OCI-LY1 (cell line): ENCODE results near the gene GRIA1.

Experiments used
- H2AFZ ChIP-seq: fragments of 200-600 bp; sonication (generic), shearing (Covaris generic); 2 replicates; pipeline ENCODE4 v1.6.0; 2014; ENCODE audit warnings: antibody characterized with exemption, mild to moderate bottlenecking, low read length
- H3F3A ChIP-seq: fragments of 200-600 bp; sonication (generic), shearing (Covaris generic); 2 replicates; pipeline ENCODE4 v1.6.0; 2014; ENCODE audit warnings: mild to moderate bottlenecking, antibody characterized with exemption, low read length, moderate library complexity; ENCODE audit not compliant: insufficient read depth
- H3K27ac ChIP-seq: fragments of 200-600 bp; sonication (generic); 2 replicates; pipeline ENCODE4 v1.5.1; 2014; ENCODE audit warnings: low read length, mixed run types, mild to moderate bottlenecking, low read depth; ENCODE audit not compliant: poor library complexity, severe bottlenecking
- H3K27me3 ChIP-seq: fragments of 200-600 bp; sonication (generic); 2 replicates; pipeline ENCODE4 v1.6.0; 2014; ENCODE audit warnings: antibody characterized with exemption, mild to moderate bottlenecking, low read length, moderate library complexity; ENCODE audit not compliant: insufficient read depth
- H3K36me3 ChIP-seq: fragments of 200-600 bp; sonication (generic); 2 replicates; pipeline ENCODE4 v1.6.1; 2014; ENCODE audit warnings: mild to moderate bottlenecking, antibody characterized with exemption, low read length, moderate library complexity, mixed read lengths; ENCODE audit not compliant: insufficient read depth
- H3K4me1 ChIP-seq: fragments of 200-600 bp; sonication (generic); 2 replicates; pipeline ENCODE4 v1.5.1; 2014; ENCODE audit warnings: mild to moderate bottlenecking, low read length, moderate library complexity; ENCODE audit not compliant: insufficient read depth, severe bottlenecking
- H3K4me2 ChIP-seq: fragments of 200-600 bp; sonication (generic), shearing (Covaris generic); 2 replicates; pipeline ENCODE4 v1.6.1; 2014; ENCODE audit warnings: low read length
- H3K4me3 ChIP-seq: fragments of 200-600 bp; sonication (generic); 2 replicates; pipeline ENCODE4 v1.5.1; 2014; ENCODE audit warnings: low read length, low read depth, mild to moderate bottlenecking, mixed read lengths; ENCODE audit not compliant: poor library complexity, severe bottlenecking
- H3K79me2 ChIP-seq: fragments of 200-600 bp; shearing (Covaris generic); 2 replicates; pipeline ENCODE4 v1.6.1; 2016; ENCODE audit warnings: mixed run types, low read length, mixed read lengths; ENCODE audit not compliant: insufficient read depth
- H3K9ac ChIP-seq: fragments of 200-600 bp; sonication (generic), shearing (Covaris generic); 2 replicates; pipeline ENCODE4 v1.6.1; 2014; ENCODE audit warnings: mild to moderate bottlenecking, low read length, mixed read lengths
- H3K9me2 ChIP-seq: fragments of 200-600 bp; sonication (generic), shearing (Covaris generic); 2 replicates; pipeline ENCODE4 v1.6.1; 2014; ENCODE audit warnings: low read depth, mild to moderate bottlenecking, low read length, mixed read lengths
- H3K9me3 ChIP-seq: fragments of 200-600 bp; shearing (Covaris generic); 2 replicates; pipeline ENCODE4 v1.6.1; 2014; ENCODE audit warnings: low read length, mixed read lengths
- H4K20me1 ChIP-seq: fragments of 200-600 bp; sonication (generic), shearing (Covaris generic); 2 replicates; pipeline ENCODE4 v1.6.0; 2016; ENCODE audit warnings: mild to moderate bottlenecking, low read length; ENCODE audit not compliant: insufficient read depth
- EZH2 ChIP-seq: fragments of 200-600 bp; sonication (generic), shearing (Covaris generic); IDR thresholded peaks from 2 replicates; pipeline ENCODE4 v1.8.0; 2017; ENCODE audit warnings: borderline replicate concordance, mixed run types, mild to moderate bottlenecking, antibody characterized with exemption, low read length, moderate library complexity, mixed read lengths
- TF ChIP-seq, protein P1 (sequence below): fragments of 200-600 bp; sonication (generic), shearing (Covaris generic); IDR thresholded peaks from 2 replicates; pipeline ENCODE4 v1.5.1; 2017; ENCODE audit warnings: mild to moderate bottlenecking, antibody characterized with exemption, low read length, moderate library complexity, mixed read lengths

GRIA1 gene

GRCh38 chr5:153456354-153456753 is 34.1 kb upstream of the GRIA1 start:
- Histone ChIP-seq H3K36me3 (no peaks in the 10 kb centered on the region), H4K20me1 (no peaks in the 10 kb centered on the region), H3K4me3 (no peak overlapping the region), H3K27me3 (no peaks in the 10 kb centered on the region; the same call in 1 of the 2 replicates), H3K79me2 (no peaks in the 10 kb centered on the region), H3K9me2 (no peaks in the 10 kb centered on the region), H3K4me2 (no peak overlapping the region), H3K9me3 (no peaks in the 10 kb centered on the region), H3K4me1 (no peaks in the 10 kb centered on the region), H3K9ac (no peak overlapping the region), H3K27ac (no peak overlapping the region), H2AFZ (no peak overlapping the region), H3F3A (no peaks in the 10 kb centered on the region)
- TF ChIP-seq, protein P1, sequence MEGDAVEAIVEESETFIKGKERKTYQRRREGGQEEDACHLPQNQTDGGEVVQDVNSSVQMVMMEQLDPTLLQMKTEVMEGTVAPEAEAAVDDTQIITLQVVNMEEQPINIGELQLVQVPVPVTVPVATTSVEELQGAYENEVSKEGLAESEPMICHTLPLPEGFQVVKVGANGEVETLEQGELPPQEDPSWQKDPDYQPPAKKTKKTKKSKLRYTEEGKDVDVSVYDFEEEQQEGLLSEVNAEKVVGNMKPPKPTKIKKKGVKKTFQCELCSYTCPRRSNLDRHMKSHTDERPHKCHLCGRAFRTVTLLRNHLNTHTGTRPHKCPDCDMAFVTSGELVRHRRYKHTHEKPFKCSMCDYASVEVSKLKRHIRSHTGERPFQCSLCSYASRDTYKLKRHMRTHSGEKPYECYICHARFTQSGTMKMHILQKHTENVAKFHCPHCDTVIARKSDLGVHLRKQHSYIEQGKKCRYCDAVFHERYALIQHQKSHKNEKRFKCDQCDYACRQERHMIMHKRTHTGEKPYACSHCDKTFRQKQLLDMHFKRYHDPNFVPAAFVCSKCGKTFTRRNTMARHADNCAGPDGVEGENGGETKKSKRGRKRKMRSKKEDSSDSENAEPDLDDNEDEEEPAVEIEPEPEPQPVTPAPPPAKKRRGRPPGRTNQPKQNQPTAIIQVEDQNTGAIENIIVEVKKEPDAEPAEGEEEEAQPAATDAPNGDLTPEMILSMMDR, result no peak
- TF ChIP-seq EZH2, result no peak

DNA sequence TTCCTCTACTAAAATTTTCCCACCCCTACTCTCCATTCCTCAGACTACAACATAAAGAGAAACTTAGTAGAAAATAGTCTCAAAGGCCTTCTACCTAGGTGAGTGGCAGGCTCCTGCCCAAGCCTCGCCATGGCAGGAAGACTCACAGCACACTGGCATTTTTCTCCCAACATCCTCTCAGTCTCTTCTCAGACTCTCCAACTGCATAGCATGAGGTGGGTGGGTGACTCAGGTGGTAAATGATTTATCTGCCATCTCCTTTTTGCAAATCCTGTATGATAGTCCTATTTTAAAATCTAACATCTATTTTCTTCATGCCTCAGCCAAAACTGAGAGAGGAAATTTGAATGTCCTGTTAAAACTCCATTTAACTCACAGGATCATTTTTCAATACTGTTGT is 33.5 kb upstream of the GRIA1 start:
- no peak for TF ChIP-seq EZH2
- TF ChIP-seq, protein P1, result no peak
- Histone ChIP-seq H3K79me2 (no peaks in the 10 kb centered on the region), H3K4me1 (no peaks in the 10 kb centered on the region), H3K27me3 (no peaks in the 10 kb centered on the region; the same call in 1 of the 2 replicates), H3F3A (no peaks in the 10 kb centered on the region), H3K27ac (no peak overlapping the region), H3K9me2 (no peaks in the 10 kb centered on the region), H4K20me1 (no peaks in the 10 kb centered on the region), H2AFZ (no peak overlapping the region), H3K4me2 (no peak overlapping the region), H3K4me3 (no peak overlapping the region), H3K9ac (no peak overlapping the region), H3K36me3 (no peaks in the 10 kb centered on the region), H3K9me3 (no peaks in the 10 kb centered on the region)

- no peak overlapping the region for H3K4me3 ChIP-seq
- H3K4me1 ChIP-seq, result no peaks in the 10 kb centered on the region
- no peaks in the 10 kb centered on the region for H3K79me2 ChIP-seq
- H3K27ac ChIP-seq, result no peak overlapping the region
- no peaks in the 10 kb centered on the region for H3F3A ChIP-seq
- no peak for TF ChIP-seq EZH2
- TF ChIP-seq, protein P1, result no peak
- H3K9ac ChIP-seq, result no peak overlapping the region
- H3K9me2 ChIP-seq, result no peaks in the 10 kb centered on the region
- no peak overlapping the region for H3K4me2 ChIP-seq
- H2AFZ ChIP-seq, result no peak overlapping the region
- no peaks in the 10 kb centered on the region for H3K9me3 ChIP-seq
- no peaks in the 10 kb centered on the region for H3K36me3 ChIP-seq
- no peaks in the 10 kb centered on the region; the same call in 1 of the 2 replicates for H3K27me3 ChIP-seq
- H4K20me1 ChIP-seq, result no peaks in the 10 kb centered on the region
Measured at GRCh38 chr5:153458268-153458667, 32.2 kb upstream of the GRIA1 start.
